Measurements from ENCODE around the gene ANKMY1. TPM values are rescaled to one million over a fixed set of nuclear protein-coding genes. Genes with fewer than 3 reads are reported as not detected.

ANKMY1 gene
- total RNA-seq, 1 experiment from 2014 or later, result 28.3 TPM

GRCh38 chr2:240478346-240479110, 79.3 kb downstream of the ANKMY1 start:
- Histone ChIP-seq H4K20me1 (ENCODE audit: insufficient read depth) (no peaks in the 10 kb centered on the region), H3K9ac (ENCODE audit: low read length) (no peak overlapping the region), H3K4me1 (ENCODE audit: control insufficient read depth in 1 of 2, insufficient read depth in 2 of 2, low read length in 2 of 2) (no peaks in the 10 kb centered on the region), H3K27me3 (ENCODE audit: insufficient read depth, low read length) (no peaks in the 10 kb centered on the region), H3K9me2 (ENCODE audit: insufficient read depth) (no peaks in the 10 kb centered on the region), H3K79me2 (ENCODE audit: insufficient read depth, low read length) (no peaks in the 10 kb centered on the region), H3K27ac (ENCODE audit: low read depth, low read length) (no peak overlapping the region), H3K9me3 (ENCODE audit: control insufficient read depth in 1 of 2, insufficient read depth in 1 of 2, low read depth in 1 of 2, low read length in 2 of 2) (peaks cover 0 to 4% of the 10 kb centered on the region in 2 experiments; a peak in 1 of 4 replicates), H3K4me3 (replicated peaks in 1 of 2; ENCODE audit: low read depth in 1 of 2, low read length in 2 of 2) (no peak overlapping the region), H2AFZ (ENCODE audit: low read depth, low read length, poor library complexity, severe bottlenecking) (no peak overlapping the region), H3K4me2 (ENCODE audit: low read length) (no peak overlapping the region), H3K36me3 (ENCODE audit: control insufficient read depth in 1 of 2, insufficient read depth in 2 of 2, low read length in 2 of 2) (no peaks in the 10 kb centered on the region)
- ChIA-PET POLR2A (no interaction called here), CTCF (no interaction called here), RAD21 (ENCODE audit: low non-redundant PET in 1 of 2, low total read pairs in 2 of 2, uncharacterized antibody in 2 of 2, unreplicated experiment in 2 of 2) (no interaction called here)
- intact Hi-C loops (cut with micrococcal nuclease), result no loop called here
- TF ChIP-seq, protein P1, sequence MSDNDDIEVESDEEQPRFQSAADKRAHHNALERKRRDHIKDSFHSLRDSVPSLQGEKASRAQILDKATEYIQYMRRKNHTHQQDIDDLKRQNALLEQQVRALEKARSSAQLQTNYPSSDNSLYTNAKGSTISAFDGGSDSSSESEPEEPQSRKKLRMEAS (IDR thresholded peaks at IDR 0.05), result no peak
- TF ChIP-seq YY1 (IDR thresholded peaks at IDR 0.05; ENCODE audit: extremely low read depth, insufficient replicate concordance, low read depth, low read length) (no peak), POLR2AphosphoS5 (IDR thresholded peaks at IDR 0.05; ENCODE audit: low read depth, low read length) (no peak), CBX3 (IDR thresholded peaks at IDR 0.05; ENCODE audit: low read depth) (no peak), CTCF (IDR thresholded peaks at IDR 0.05 in 2 of 3, conservative IDR thresholded peaks at IDR 0.05 in 1 of 3; ENCODE audit: borderline replicate concordance in 1 of 3, insufficient read depth in 1 of 3, low read depth in 2 of 3, low read length in 2 of 3) (no peak), FOSL1 (IDR thresholded peaks at IDR 0.05; ENCODE audit: low read depth) (no peak), EGR1 (IDR thresholded peaks at IDR 0.05; ENCODE audit: low read depth) (no peak), ELF1 (IDR thresholded peaks at IDR 0.05; ENCODE audit: borderline replicate concordance, low read depth) (no peak), EZH2phosphoT487 (IDR thresholded peaks at IDR 0.05; ENCODE audit: borderline replicate concordance) (no peak), EZH2 (IDR thresholded peaks at IDR 0.05) (no peak), JUND (IDR thresholded peaks at IDR 0.05) (no peak), CEBPB (IDR thresholded peaks at IDR 0.05; ENCODE audit: low read depth) (no peak), ZNF274 (IDR thresholded peaks at IDR 0.05; ENCODE audit: low read depth, low read length) (no peak), POLR2A (IDR thresholded peaks at IDR 0.05; ENCODE audit: borderline replicate concordance, extremely low read depth, insufficient read depth, insufficient read length) (no peak), RAD21 (IDR thresholded peaks at IDR 0.05; ENCODE audit: low read depth) (no peak), TCF7L2 (IDR thresholded peaks at IDR 0.05; ENCODE audit: borderline replicate concordance, extremely low read depth, insufficient read depth, insufficient read length) (no peak), ZFX (IDR thresholded peaks at IDR 0.05) (no peak), SP1 (IDR thresholded peaks at IDR 0.05; ENCODE audit: low read depth) (no peak)
- TF ChIP-seq, protein P2, sequence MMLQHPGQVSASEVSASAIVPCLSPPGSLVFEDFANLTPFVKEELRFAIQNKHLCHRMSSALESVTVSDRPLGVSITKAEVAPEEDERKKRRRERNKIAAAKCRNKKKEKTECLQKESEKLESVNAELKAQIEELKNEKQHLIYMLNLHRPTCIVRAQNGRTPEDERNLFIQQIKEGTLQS (IDR thresholded peaks at IDR 0.05), result no peak
- TF ChIP-seq, protein P3, sequence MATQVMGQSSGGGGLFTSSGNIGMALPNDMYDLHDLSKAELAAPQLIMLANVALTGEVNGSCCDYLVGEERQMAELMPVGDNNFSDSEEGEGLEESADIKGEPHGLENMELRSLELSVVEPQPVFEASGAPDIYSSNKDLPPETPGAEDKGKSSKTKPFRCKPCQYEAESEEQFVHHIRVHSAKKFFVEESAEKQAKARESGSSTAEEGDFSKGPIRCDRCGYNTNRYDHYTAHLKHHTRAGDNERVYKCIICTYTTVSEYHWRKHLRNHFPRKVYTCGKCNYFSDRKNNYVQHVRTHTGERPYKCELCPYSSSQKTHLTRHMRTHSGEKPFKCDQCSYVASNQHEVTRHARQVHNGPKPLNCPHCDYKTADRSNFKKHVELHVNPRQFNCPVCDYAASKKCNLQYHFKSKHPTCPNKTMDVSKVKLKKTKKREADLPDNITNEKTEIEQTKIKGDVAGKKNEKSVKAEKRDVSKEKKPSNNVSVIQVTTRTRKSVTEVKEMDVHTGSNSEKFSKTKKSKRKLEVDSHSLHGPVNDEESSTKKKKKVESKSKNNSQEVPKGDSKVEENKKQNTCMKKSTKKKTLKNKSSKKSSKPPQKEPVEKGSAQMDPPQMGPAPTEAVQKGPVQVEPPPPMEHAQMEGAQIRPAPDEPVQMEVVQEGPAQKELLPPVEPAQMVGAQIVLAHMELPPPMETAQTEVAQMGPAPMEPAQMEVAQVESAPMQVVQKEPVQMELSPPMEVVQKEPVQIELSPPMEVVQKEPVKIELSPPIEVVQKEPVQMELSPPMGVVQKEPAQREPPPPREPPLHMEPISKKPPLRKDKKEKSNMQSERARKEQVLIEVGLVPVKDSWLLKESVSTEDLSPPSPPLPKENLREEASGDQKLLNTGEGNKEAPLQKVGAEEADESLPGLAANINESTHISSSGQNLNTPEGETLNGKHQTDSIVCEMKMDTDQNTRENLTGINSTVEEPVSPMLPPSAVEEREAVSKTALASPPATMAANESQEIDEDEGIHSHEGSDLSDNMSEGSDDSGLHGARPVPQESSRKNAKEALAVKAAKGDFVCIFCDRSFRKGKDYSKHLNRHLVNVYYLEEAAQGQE (IDR thresholded peaks at IDR 0.05; ENCODE audit: low read depth), result no peak
- ATAC-seq, result no peak
- DNase-seq (ENCODE audit: low read depth, low spot score), result no peak
- no TSS peak for BruUV-seq (replicated peaks)

Measured in HCT116 (cell line).